HepG2 (cell line): Measurements from ENCODE around the gene CAPS. TPM values are rescaled to one million over a fixed set of nuclear protein-coding genes. Genes with fewer than 3 reads are reported as not detected.
A peak's percentile ranks its signal among the peaks of the same experiment; 100 is the strongest.

ENCODE experiments used
- ATAC-seq: fragments of 200-7000 bp; cut with Tn5 transposase; 3 replicates; pipeline ENCODE4 v1.9.1; 2020; ENCODE audit warnings: mild to moderate bottlenecking, moderate library complexity
- BruUV-seq: library from RNA; stranded (reverse); fragments of 400-500 nt; replicated peaks from 2 replicates; lab custom pipeline; 2021; lab: Mats Ljungman, UMichigan
- CTCF ChIA-PET: fragments of 300-600 bp; formaldehyde crosslinking; extraction: SDS; loops from one replicate; lab custom pipeline; 2021; ENCODE audit warnings: low total read pairs, inconsistent platforms, low intra/inter-chr PET ratio; lab: Yijun Ruan, JAX
- POLR2A ChIA-PET: fragments of 350-600 bp; sonication (Branson Sonifier 250); formaldehyde crosslinking; loops from one replicate; lab custom pipeline; 2020; ENCODE audit warnings: antibody characterized with exemption, inconsistent platforms; lab: Yijun Ruan, JAX
- DNase-seq: peaks from one replicate; pipeline ENCODE4 v3.0.0-alpha.2; 2015; ENCODE audit warnings: low spot score
- FAIRE-seq: peaks from 3 replicates; lab custom pipeline; 2011; peaks lifted over from hg19 to GRCh38; lab: Jason Lieb, UNC
- H2AFZ ChIP-seq: one replicate; pipeline ENCODE4 v1.6.1; 2011; ENCODE audit warnings: low read length, inconsistent platforms
- H3K27ac ChIP-seq: fragments of 300-600 bp; 3 replicates; pipeline ENCODE4 v1.8.0; 2011; ENCODE audit warnings: mixed run types, mild to moderate bottlenecking, mixed read lengths, low read length, inconsistent platforms; ENCODE audit not compliant: insufficient read depth; ENCODE audit errors: extremely low read length
- H3K27me3 ChIP-seq, 2 experiments: fragments of 200-600 bp in 1 of 2; 2 replicates in 1 of 2; 3 replicates in 1 of 2; pipeline versions ENCODE4 v1.6.0 to v1.8.0; 2011; ENCODE audit warnings: low read length in 2 of 2, mild to moderate bottlenecking in 2 of 2, moderate library complexity in 2 of 2, inconsistent platforms in 1 of 2; ENCODE audit not compliant: insufficient read depth in 2 of 2, control insufficient read depth in 1 of 2
- H3K36me3 ChIP-seq, 2 experiments: fragments of 200-600 bp in 1 of 2; replicated peaks in 1 of 2; 2 replicates in 1 of 2; 3 replicates in 1 of 2; pipeline versions ENCODE4 v1.5.1 to v1.8.0; 2011; ENCODE audit warnings: low read length in 2 of 2, inconsistent platforms in 1 of 2; ENCODE audit not compliant: insufficient read depth in 2 of 2, control insufficient read depth in 1 of 2
- H3K4me1 ChIP-seq: 2 replicates; pipeline ENCODE4 v1.5.1; 2012; ENCODE audit warnings: low read length, inconsistent platforms; ENCODE audit not compliant: insufficient read depth
- H3K4me2 ChIP-seq: 2 replicates; pipeline ENCODE4 v1.6.0; 2011; ENCODE audit warnings: low read depth, low read length, inconsistent platforms
- H3K4me3 ChIP-seq, 3 experiments: fragments of 200-600 bp in 1 of 3; sonication (generic), shearing (Covaris generic) in 1 of 3; replicated peaks in 1 of 3; 2 replicates each; pipeline ENCODE4 v1.5.1; 2011 to 2016; ENCODE audit warnings: low read length in 3 of 3, inconsistent platforms in 2 of 3, low read depth in 2 of 3, mild to moderate bottlenecking in 2 of 3, control low read depth in 1 of 3, mixed read lengths in 1 of 3; ENCODE audit not compliant: insufficient read depth in 1 of 3
- H3K79me2 ChIP-seq: one replicate; pipeline ENCODE4 v1.6.1; 2011; ENCODE audit warnings: low read length, inconsistent platforms; ENCODE audit not compliant: insufficient read depth
- H3K9ac ChIP-seq: 2 replicates; pipeline ENCODE4 v1.6.0; 2011; ENCODE audit warnings: mild to moderate bottlenecking, low read depth, low read length, inconsistent platforms; ENCODE audit not compliant: insufficient read depth
- H3K9me3 ChIP-seq: 2 replicates; pipeline ENCODE4 v1.5.1; 2012; ENCODE audit warnings: mild to moderate bottlenecking, low read length
- H4K20me1 ChIP-seq: 2 replicates; pipeline ENCODE4 v1.6.0; 2011; ENCODE audit warnings: inconsistent platforms, mild to moderate bottlenecking, low read length, moderate library complexity; ENCODE audit not compliant: insufficient read depth
- ATF5 ChIP-seq: sonication (generic); formaldehyde crosslinking; IDR thresholded peaks from 2 replicates; pipeline ENCODE4 v1.4.0; 2020; ENCODE audit warnings: mild to moderate bottlenecking, low read depth, missing genetic modification reagents
- HNRNPK ChIP-seq: fragments of 200-400 bp; formaldehyde crosslinking; IDR thresholded peaks from 2 replicates; pipeline ENCODE4 v1.6.1; 2018; ENCODE audit warnings: low read length, low read depth, moderate library complexity, mild to moderate bottlenecking; ENCODE audit not compliant: poor library complexity, severe bottlenecking
- HNRNPL ChIP-seq: fragments of 200-400 bp; formaldehyde crosslinking; IDR thresholded peaks from 2 replicates; pipeline ENCODE4 v1.6.1; 2017; ENCODE audit warnings: mild to moderate bottlenecking, low read depth, low read length
- HOXA9 ChIP-seq: sonication (generic); formaldehyde crosslinking; IDR thresholded peaks from 2 replicates; pipeline ENCODE4 v1.8.1; 2022; ENCODE audit warnings: missing genetic modification reagents, mild to moderate bottlenecking, moderate library complexity, borderline replicate concordance
- MAFK ChIP-seq, 2 experiments: IDR thresholded peaks in 1 of 2; conservative IDR thresholded peaks in 1 of 2; 2 replicates each; pipeline ENCODE4 v1.6.1; 2011; ENCODE audit warnings: improper control_type of control experiment in 2 of 2, low read length in 2 of 2
- NFKB2 ChIP-seq: sonication (generic); formaldehyde crosslinking; IDR thresholded peaks from 2 replicates; pipeline ENCODE4 v1.4.0; 2020; ENCODE audit warnings: missing genetic modification reagents, borderline replicate concordance
- ZBTB38 ChIP-seq: sonication (generic); formaldehyde crosslinking; IDR thresholded peaks from 2 replicates; pipeline ENCODE4 v1.5.1; 2020; ENCODE audit warnings: mild to moderate bottlenecking, missing genetic modification reagents
- ZNF740 ChIP-seq: sonication (generic); formaldehyde crosslinking; IDR thresholded peaks from 2 replicates; pipeline ENCODE4 v1.4.0; 2020; ENCODE audit warnings: missing genetic modification reagents
- WGBS: methylation state at CpG from one replicate; pipeline ENCODE4 v1.1.6; 2017; ENCODE audit warnings: low lambda C conversion rate; 5-methylcytosine and 5-hydroxymethylcytosine counted together
- in situ Hi-C: cut with HindIII; loops from 2 replicates; pipeline ENCODE4 v1.10.0; 2017; ENCODE audit warnings: low pct_unique_long_range_greater_than_20kb; ENCODE audit not compliant: extremely low pct_ligation_motif_present
- intact Hi-C: fragments of 100-400 bp; cut with micrococcal nuclease; formaldehyde crosslinking; loops from one replicate; pipeline ENCODE4 v1.10.0; 2022; ENCODE audit not compliant: unreplicated experiment
- polyA plus RNA-seq, 8 experiments: library from polyadenylated mRNA; depleted of rRNA in 3 of 8; stranded (reverse) in 7 of 8; unstranded in 1 of 8; fragments of >200 nt; fragmentation: Illumina TruSeq in 4 of 8; extraction: Trizol in 4 of 8; gene quantifications; 2 replicates each; pipeline versions ENCODE4 v1.2.1 to v1.2.3, GENCODE V29; 2011 to 2016; ENCODE audit warnings: low read depth in 4 of 8, missing spikeins in 1 of 8, mixed read lengths in 1 of 8; ENCODE audit not compliant: insufficient read depth in 1 of 8
- total RNA-seq, 5 experiments: library from RNA; depleted of rRNA; stranded (reverse); fragments of >200 nt; fragmentation: Illumina TruSeq; extraction: Trizol; gene quantifications; 2 replicates each; pipeline ENCODE4 v1.2.3, GENCODE V29; 2016; ENCODE audit warnings: low read depth in 1 of 5
- TF ChIP-seq, protein P1 (sequence below): sonication (generic); formaldehyde crosslinking; IDR thresholded peaks from 2 replicates; pipeline ENCODE4 v1.5.1; 2020; ENCODE audit warnings: mild to moderate bottlenecking, missing genetic modification reagents, moderate library complexity

Gene CAPS
- total and polyA plus RNA-seq, 2 of the 13 experiments (the other 11 are each of a cell fraction or from before 2014, with no cell fraction given): 3.1 TPM

GRCh38 chr19:5956323-5956722, 42.3 kb downstream of the CAPS start:
- Histone ChIP-seq H4K20me1 (peaks cover 5% of the 10 kb centered on the region; the same call in 1 of the 2 replicates), H3K36me3 (peaks cover 8 to 15% of the 10 kb centered on the region in 2 experiments; a peak in 3 of 5 replicates), H3K4me1 (peaks cover 91% of the 10 kb centered on the region), H3K27me3 (no peaks in the 10 kb centered on the region), H3K9me3 (no peaks in the 10 kb centered on the region), H3K79me2 (peaks cover 95% of the 10 kb centered on the region), H3K9ac (no peak overlapping the region), H3K27ac (peak overlapping the region; percentile 15), H3K4me2 (0 out of 2 replicates have a peak overlapping the region, but pooled peaks have one; percentile 16), H3K4me3 (no peak overlapping the region), H2AFZ (no peak overlapping the region)
- ATAC-seq (no peak), FAIRE-seq (no peak), DNase-seq (no peak)
- intact Hi-C loops (no loop called here), in situ Hi-C loops (no loop called here)
- TF ChIP-seq HOXA9: no peak
- TF ChIP-seq HNRNPK: no peak
- TF ChIP-seq NFKB2: no peak
- TF ChIP-seq ZNF740 (CRISPR knock-in tag): no peak
- TF ChIP-seq MAFK (conservative IDR thresholded peaks at IDR 0.05 in 1 of 2, IDR thresholded peaks at IDR 0.05 in 1 of 2; ENCODE audit: low read length in 2 of 2): peak; percentile 1 to 13; a peak in 1 of 4 replicates
- TF ChIP-seq ATF5 (CRISPR knock-in tag): no peak
- no TSS peak for BruUV-seq
- POLR2A ChIA-PET: interaction anchor here (1.4 to 3.4 kb wide), 2 partner anchors 22 to 52 kb away, joined by 3 to 13 read pairs; partner anchors contain the start of genes NDUFA11, RANBP3 and VMAC
- WGBS: 90% methylated on average over 3 of the region's 3 CpGs
- CTCF ChIA-PET: no interaction called here

DNA sequence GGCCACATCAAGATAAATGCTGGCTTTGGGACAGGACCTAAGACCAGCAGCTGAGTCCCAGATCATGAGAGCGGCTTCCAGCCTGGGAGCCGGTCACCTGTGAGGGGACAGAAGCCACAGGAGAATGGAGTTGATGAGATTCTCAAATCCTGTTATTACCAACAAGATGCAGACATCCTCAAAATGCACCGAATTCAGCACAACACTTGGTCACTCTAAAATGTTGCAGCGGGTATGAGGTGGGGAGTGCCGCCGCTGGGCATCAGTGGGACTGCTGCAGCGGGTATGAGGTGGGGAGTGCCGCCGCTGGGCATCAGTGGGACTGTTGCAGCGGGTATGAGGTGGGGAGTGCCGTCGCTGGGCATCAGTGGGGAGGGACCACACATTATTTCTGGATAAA, 42.7 kb downstream of the CAPS start:
- ATAC-seq (no peak), DNase-seq (no peak), FAIRE-seq (no peak)
- CTCF ChIA-PET: no interaction called here
- H3K4me1 ChIP-seq: peaks cover 95% of the 10 kb centered on the region
- no peaks in the 10 kb centered on the region for H3K9me3 ChIP-seq
- H3K4me3 ChIP-seq: no peak overlapping the region
- H4K20me1 ChIP-seq: peaks cover 5% of the 10 kb centered on the region; the same call in 1 of the 2 replicates
- peaks cover 8 to 11% of the 10 kb centered on the region in 2 experiments; a peak in 2 of 5 replicates for H3K36me3 ChIP-seq
- H3K9ac ChIP-seq: no peak overlapping the region
- POLR2A ChIA-PET: interaction anchor here (1.4 to 3.4 kb wide), 2 partner anchors 21 to 53 kb away, joined by 3 to 13 read pairs; partner anchors contain the start of genes NDUFA11, RANBP3 and VMAC
- H2AFZ ChIP-seq: no peak overlapping the region
- H3K27ac ChIP-seq: peak overlapping the region; percentile 15
- intact Hi-C loops: no loop called here
- 98% methylated on average over 12 of the region's 12 CpGs for WGBS
- no peaks in the 10 kb centered on the region for H3K27me3 ChIP-seq
- H3K4me2 ChIP-seq: peak overlapping the region; percentile 16
- peaks cover 95% of the 10 kb centered on the region for H3K79me2 ChIP-seq
- BruUV-seq: no TSS peak
- in situ Hi-C loops: no loop called here
- TF ChIP-seq, protein P1, sequence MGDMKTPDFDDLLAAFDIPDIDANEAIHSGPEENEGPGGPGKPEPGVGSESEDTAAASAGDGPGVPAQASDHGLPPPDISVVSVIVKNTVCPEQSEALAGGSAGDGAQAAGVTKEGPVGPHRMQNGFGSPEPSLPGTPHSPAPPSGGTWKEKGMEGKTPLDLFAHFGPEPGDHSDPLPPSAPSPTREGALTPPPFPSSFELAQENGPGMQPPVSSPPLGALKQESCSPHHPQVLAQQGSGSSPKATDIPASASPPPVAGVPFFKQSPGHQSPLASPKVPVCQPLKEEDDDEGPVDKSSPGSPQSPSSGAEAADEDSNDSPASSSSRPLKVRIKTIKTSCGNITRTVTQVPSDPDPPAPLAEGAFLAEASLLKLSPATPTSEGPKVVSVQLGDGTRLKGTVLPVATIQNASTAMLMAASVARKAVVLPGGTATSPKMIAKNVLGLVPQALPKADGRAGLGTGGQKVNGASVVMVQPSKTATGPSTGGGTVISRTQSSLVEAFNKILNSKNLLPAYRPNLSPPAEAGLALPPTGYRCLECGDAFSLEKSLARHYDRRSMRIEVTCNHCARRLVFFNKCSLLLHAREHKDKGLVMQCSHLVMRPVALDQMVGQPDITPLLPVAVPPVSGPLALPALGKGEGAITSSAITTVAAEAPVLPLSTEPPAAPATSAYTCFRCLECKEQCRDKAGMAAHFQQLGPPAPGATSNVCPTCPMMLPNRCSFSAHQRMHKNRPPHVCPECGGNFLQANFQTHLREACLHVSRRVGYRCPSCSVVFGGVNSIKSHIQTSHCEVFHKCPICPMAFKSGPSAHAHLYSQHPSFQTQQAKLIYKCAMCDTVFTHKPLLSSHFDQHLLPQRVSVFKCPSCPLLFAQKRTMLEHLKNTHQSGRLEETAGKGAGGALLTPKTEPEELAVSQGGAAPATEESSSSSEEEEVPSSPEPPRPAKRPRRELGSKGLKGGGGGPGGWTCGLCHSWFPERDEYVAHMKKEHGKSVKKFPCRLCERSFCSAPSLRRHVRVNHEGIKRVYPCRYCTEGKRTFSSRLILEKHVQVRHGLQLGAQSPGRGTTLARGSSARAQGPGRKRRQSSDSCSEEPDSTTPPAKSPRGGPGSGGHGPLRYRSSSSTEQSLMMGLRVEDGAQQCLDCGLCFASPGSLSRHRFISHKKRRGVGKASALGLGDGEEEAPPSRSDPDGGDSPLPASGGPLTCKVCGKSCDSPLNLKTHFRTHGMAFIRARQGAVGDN: peak; percentile 48
- TF ChIP-seq ZBTB38 (CRISPR knock-in tag) (peak; percentile 90; the same call in 1 of the 2 replicates), HNRNPL (0 out of 2 replicates have a peak, but pooled peaks have one; percentile 72)
